Progenitor cell of endocrine pancreas (in vitro differentiated cells): ENCODE results near the gene STAT4. TPM values are rescaled to one million over a fixed set of nuclear protein-coding genes. Genes with fewer than 3 reads are reported as not detected.

Source experiments
- DNase-seq: peaks from one replicate; pipeline ENCODE4 v3.0.0; 2021; ENCODE audit warnings: low spot score; ENCODE audit not compliant: unreplicated experiment
- H3K27ac Mint-ChIP-seq: 2 replicates; pipeline ENCODE4 v1.8.0; 2021; ENCODE audit warnings: mild to moderate bottlenecking, moderate library complexity, mixed read lengths
- H3K27me3 Mint-ChIP-seq: 2 replicates; pipeline ENCODE4 v1.8.0; 2021; ENCODE audit warnings: mixed read lengths
- H3K36me3 Mint-ChIP-seq: 2 replicates; pipeline ENCODE4 v1.8.0; 2022; ENCODE audit warnings: mixed read lengths; ENCODE audit not compliant: insufficient read depth
- H3K4me1 Mint-ChIP-seq: 2 replicates; pipeline ENCODE4 v1.8.0; 2021; ENCODE audit warnings: low read depth, mixed read lengths
- H3K4me3 Mint-ChIP-seq: 2 replicates; pipeline ENCODE4 v1.8.0; 2021; ENCODE audit warnings: low read depth, mild to moderate bottlenecking, moderate library complexity, mixed read lengths
- H3K9me3 Mint-ChIP-seq: 2 replicates; pipeline ENCODE4 v1.8.0; 2021; ENCODE audit warnings: low read depth, mixed read lengths
- CTCF ChIP-seq: fragments of 200-600 bp; sonication (generic); IDR thresholded peaks from one replicate; pipeline ENCODE4 v1.5.0; 2021; ENCODE audit warnings: antibody characterized with exemption, mild to moderate bottlenecking; ENCODE audit not compliant: unreplicated experiment
- total RNA-seq: library from RNA; stranded (reverse); gene quantifications from 2 replicates; pipeline ENCODE4 v1.2.1, GENCODE V29; 2021

The STAT4 gene
- total RNA-seq, 1 donor from 2014 or later = 18.8 TPM

GRCh38 chr2:190994148-190994547, 156.6 kb downstream of the STAT4 start:
- peaks cover 63% of the 10 kb centered on the region for H3K36me3 Mint-ChIP-seq
- H3K4me3 Mint-ChIP-seq = no peak overlapping the region

GRCh38 chr2:190993292-190993643, 157.5 kb downstream of the STAT4 start:
- Mint-ChIP-seq H3K4me1 (peaks cover 1% of the 10 kb centered on the region), H3K4me3 (no peak overlapping the region), H3K27ac (peak overlapping the region; percentile 5), H3K9me3 (no peaks in the 10 kb centered on the region), H3K27me3 (no peaks in the 10 kb centered on the region), H3K36me3 (peaks cover 63% of the 10 kb centered on the region)
- DNase-seq = no peak
- no peak for TF ChIP-seq CTCF

More at GRCh38 chr2:190994148-190994547, 156.6 kb downstream of the STAT4 start:
- Mint-ChIP-seq H3K27ac (peak overlapping the region; percentile 71), H3K9me3 (no peaks in the 10 kb centered on the region), H3K4me1 (peaks cover 2% of the 10 kb centered on the region), H3K27me3 (no peaks in the 10 kb centered on the region)
- DNase-seq = no peak
- no peak for TF ChIP-seq CTCF

- H3K27me3 Mint-ChIP-seq = no peaks in the 10 kb centered on the region
- no peak overlapping the region for H3K4me3 Mint-ChIP-seq
- DNase-seq = no peak
- TF ChIP-seq CTCF = no peak
- H3K36me3 Mint-ChIP-seq = peaks cover 59% of the 10 kb centered on the region
- H3K4me1 Mint-ChIP-seq = peaks cover 1% of the 10 kb centered on the region
- H3K9me3 Mint-ChIP-seq = no peaks in the 10 kb centered on the region
- no peak overlapping the region for H3K27ac Mint-ChIP-seq
Measured at GRCh38 chr2:190990132-190990531, 160.7 kb downstream of the STAT4 start.

- Mint-ChIP-seq H3K4me3 (no peak overlapping the region), H3K27ac (peak overlapping the region; percentile 29)
Measured at GRCh38 chr2:190988910-190989309, 161.9 kb downstream of the STAT4 start.

GRCh38 chr2:190987938-190988337, 162.9 kb downstream of the STAT4 start:
- H3K9me3 Mint-ChIP-seq = no peaks in the 10 kb centered on the region
- no peak for DNase-seq
- no peak overlapping the region for H3K27ac Mint-ChIP-seq
- no peak for TF ChIP-seq CTCF
- no peaks in the 10 kb centered on the region for H3K4me1 Mint-ChIP-seq
- no peaks in the 10 kb centered on the region for H3K27me3 Mint-ChIP-seq
- peaks cover 61% of the 10 kb centered on the region for H3K36me3 Mint-ChIP-seq
- H3K4me3 Mint-ChIP-seq = no peak overlapping the region

More at GRCh38 chr2:190988910-190989309, 161.9 kb downstream of the STAT4 start:
- Mint-ChIP-seq H3K36me3 (peaks cover 63% of the 10 kb centered on the region), H3K4me1 (peaks cover 1% of the 10 kb centered on the region), H3K27me3 (no peaks in the 10 kb centered on the region), H3K9me3 (no peaks in the 10 kb centered on the region)
- no peak for DNase-seq
- no peak for TF ChIP-seq CTCF
